T-helper 1 cell treated with Interleukin-12 subunit alpha and Interleukin-12 subunit beta and Interleukin-4 antibody, amounts not matched to agents 30 ng/mL and 1 ng/mL, for 36 hours (primary cell): Measurements from ENCODE around the gene OPCML. TPM values are rescaled to one million over a fixed set of nuclear protein-coding genes. Genes with fewer than 3 reads are reported as not detected.
"Not testable (repeated sequence)": the region's sequence is repeated elsewhere in the genome, so short reads cannot be mapped to it uniquely, and the experiment has no call there.

Experiments used
- intact Hi-C: fragments of 100-400 bp; cut with micrococcal nuclease; formaldehyde crosslinking; loops from one replicate; pipeline ENCODE4 v1.15.1; 2024
- total RNA-seq: library from RNA; stranded (reverse); gene quantifications from 2 replicates; pipeline ENCODE4 v1.2.3, GENCODE V29; 2022

OPCML gene
- total RNA-seq, 1 donor from 2014 or later, result 0.02 TPM

- intact Hi-C loops, result no loop called here
These were observed 1117.8 kb downstream of the OPCML start for GRCh38 chr11:132414451-132414850.

- intact Hi-C loops, result no loop called here
These were observed 1121.9 kb downstream of the OPCML start for GRCh38 chr11:132410383-132410782.

- intact Hi-C loops, result no loop called here
These were observed 1122.5 kb downstream of the OPCML start for GRCh38 chr11:132409573-132410355.

GRCh38 chr11:132408877-132409276 is 1123.4 kb downstream of the OPCML start:
- intact Hi-C loops, result no loop called here

GRCh38 chr11:132405728-132406127 is 1126.6 kb downstream of the OPCML start:
- intact Hi-C loops, result no loop called here

GRCh38 chr11:132402071-132402684 is 1130.1 kb downstream of the OPCML start:
- intact Hi-C loops, result loop anchor here (1.0 to 5.0 kb wide), 2 partner anchors 123 to 290 kb away; no protein-coding TSS in a partner anchor

- intact Hi-C loops, result no loop called here
These were observed 1136.0 kb downstream of the OPCML start for GRCh38 chr11:132396318-132396717.

- intact Hi-C loops, result no loop called here
These were observed 1136.9 kb downstream of the OPCML start for GRCh38 chr11:132395434-132395833.

- intact Hi-C loops, result no loop called here
These were observed 1152.8 kb downstream of the OPCML start for GRCh38 chr11:132379540-132379939.

GRCh38 chr11:132373405-132374143 is 1158.7 kb downstream of the OPCML start:
- intact Hi-C loops, result no loop called here

- intact Hi-C loops, result not testable (repeated sequence)
These were observed 1162.2 kb downstream of the OPCML start for GRCh38 chr11:132370114-132370513.

- intact Hi-C loops, result no loop called here
These were observed 1165.0 kb downstream of the OPCML start for GRCh38 chr11:132367293-132367692.

- intact Hi-C loops, result no loop called here
These were observed 1166.7 kb downstream of the OPCML start for GRCh38 chr11:132365650-132366049.
